H1 (cell line): ENCODE measurements around the gene BCAP31. TPM values are rescaled to one million over a fixed set of nuclear protein-coding genes. Genes with fewer than 3 reads are reported as not detected.

Experiments used
- CTCF ChIA-PET: fragments of 300-600 bp; sonication (Branson Sonifier 250); formaldehyde crosslinking; loops from one replicate; lab custom pipeline; 2021; ENCODE audit not compliant: partially characterized antibody; lab: Charles Lee
- POLR2A ChIA-PET: fragments of 300-600 bp; sonication (Branson Sonifier 250); formaldehyde crosslinking; loops from one replicate; lab custom pipeline; 2021; ENCODE audit warnings: inconsistent platforms; ENCODE audit not compliant: partially characterized antibody; lab: Charles Lee
- DNase-seq, 2 experiments: peaks; one replicate each; pipeline versions ENCODE4 v3.0.0 to v3.0.0-alpha.2; 2010 to 2022; ENCODE audit warnings: low spot score in 2 of 2, low read depth in 1 of 2, mixed read lengths in 1 of 2
- FAIRE-seq: peaks from 2 replicates; lab custom pipeline; 2011; peaks lifted over from hg19 to GRCh38; lab: Jason Lieb, UNC
- H2AFZ ChIP-seq: 2 replicates; pipeline ENCODE4 v1.8.1; 2012; ENCODE audit warnings: low read length, inconsistent platforms
- H2AK5ac ChIP-seq: 2 replicates; pipeline ENCODE4 v1.6.1; 2013; ENCODE audit warnings: low read depth, low read length
- H2BK120ac ChIP-seq: replicated peaks from 2 replicates; pipeline ENCODE3; 2013; ENCODE audit warnings: low read depth, low read length, inconsistent platforms
- H2BK12ac ChIP-seq: 2 replicates; pipeline ENCODE4 v1.6.1; 2013; ENCODE audit warnings: low read depth, low read length
- H2BK15ac ChIP-seq: 2 replicates; pipeline ENCODE4 v1.6.1; 2013; ENCODE audit warnings: low read length
- H2BK20ac ChIP-seq: 2 replicates; pipeline ENCODE4 v1.6.1; 2013; ENCODE audit warnings: low read length
- H2BK5ac ChIP-seq: 2 replicates; pipeline ENCODE4 v1.6.1; 2013; ENCODE audit warnings: low read depth, low read length
- H3K14ac ChIP-seq: 2 replicates; pipeline ENCODE4 v1.6.1; 2013; ENCODE audit warnings: inconsistent platforms; ENCODE audit not compliant: insufficient read length
- H3K18ac ChIP-seq: 2 replicates; pipeline ENCODE4 v1.6.1; 2013; ENCODE audit warnings: low read length; ENCODE audit errors: extremely low read depth
- H3K23ac ChIP-seq: 2 replicates; pipeline ENCODE4 v1.6.1; 2013; ENCODE audit warnings: inconsistent platforms; ENCODE audit not compliant: insufficient read length
- H3K23me2 ChIP-seq: 2 replicates; pipeline ENCODE4 v1.6.1; 2013; ENCODE audit warnings: low read depth, low read length
- H3K27ac ChIP-seq: 2 replicates; pipeline ENCODE4 v1.6.1; 2011; ENCODE audit warnings: low read depth, low read length, inconsistent platforms
- H3K27me3 ChIP-seq, 4 experiments: replicated peaks in 1 of 4; 1 replicate in 1 of 4; 2 replicates in 3 of 4; pipeline versions ENCODE4 v1.6.1 to v1.8.1; 2011 to 2013; ENCODE audit warnings: low read length in 3 of 4, mild to moderate bottlenecking in 3 of 4, inconsistent platforms in 2 of 4, mixed read lengths in 2 of 4, moderate library complexity in 1 of 4; ENCODE audit not compliant: control insufficient read depth in 3 of 4, insufficient read depth in 3 of 4; ENCODE audit errors: extremely low read depth in 1 of 4
- H3K36me3 ChIP-seq, 4 experiments: 2 replicates each; pipeline versions ENCODE4 v1.6.1 to v1.8.1; 2011 to 2013; ENCODE audit warnings: mild to moderate bottlenecking in 4 of 4, low read length in 3 of 4, moderate library complexity in 2 of 4, control low read depth in 1 of 4, inconsistent platforms in 1 of 4; ENCODE audit not compliant: insufficient read depth in 4 of 4, control insufficient read depth in 2 of 4
- H3K4ac ChIP-seq: replicated peaks from 2 replicates; pipeline ENCODE3; 2013; ENCODE audit warnings: low read length, low read depth, mixed read lengths, inconsistent platforms; ENCODE audit not compliant: insufficient read length
- H3K4me1 ChIP-seq, 4 experiments: replicated peaks in 1 of 4; 1 replicate in 1 of 4; 2 replicates in 3 of 4; pipeline versions ENCODE4 v1.6.1 to v1.8.1; 2011 to 2013; ENCODE audit warnings: low read length in 3 of 4, inconsistent platforms in 2 of 4, mixed read lengths in 1 of 4; ENCODE audit not compliant: insufficient read depth in 4 of 4, control insufficient read depth in 3 of 4
- H3K4me2 ChIP-seq, 2 experiments: 2 replicates each; pipeline versions ENCODE4 v1.6.1 to v1.8.1; 2011 to 2013; ENCODE audit warnings: low read depth in 2 of 2, low read length in 2 of 2, control low read depth in 1 of 2, inconsistent platforms in 1 of 2, mild to moderate bottlenecking in 1 of 2; ENCODE audit not compliant: insufficient read depth in 1 of 2
- H3K4me3 ChIP-seq, 4 experiments: fragments of 200-600, 300-600 bp in 1 of 4; sonication (generic), shearing (Covaris generic), sonication (Bioruptor Twin) in 1 of 4; 2 replicates each; pipeline versions ENCODE4 v1.5.1 to v1.8.1; 2011 to 2016; ENCODE audit warnings: low read length in 4 of 4, low read depth in 3 of 4, control low read depth in 2 of 4, inconsistent platforms in 2 of 4, mild to moderate bottlenecking in 2 of 4, mixed read lengths in 1 of 4, moderate library complexity in 1 of 4; ENCODE audit not compliant: insufficient read depth in 2 of 4; ENCODE audit errors: extremely low read depth in 1 of 4
- H3K56ac ChIP-seq: replicated peaks from 2 replicates; pipeline ENCODE3; 2013; ENCODE audit warnings: low read depth, mild to moderate bottlenecking, mixed read lengths, low read length, inconsistent platforms; ENCODE audit not compliant: insufficient read length
- H3K79me1 ChIP-seq: 2 replicates; pipeline ENCODE4 v1.6.1; 2013; ENCODE audit warnings: low read depth, low read length, control low read depth
- H3K79me2 ChIP-seq, 2 experiments: 2 replicates each; pipeline versions ENCODE4 v1.6.1 to v1.8.1; 2012 to 2013; ENCODE audit warnings: low read length in 2 of 2, mild to moderate bottlenecking in 2 of 2, inconsistent platforms in 1 of 2; ENCODE audit not compliant: insufficient read depth in 2 of 2, control insufficient read depth in 1 of 2
- H3K9ac ChIP-seq, 4 experiments: replicated peaks in 1 of 4; 1 replicate in 1 of 4; 2 replicates in 3 of 4; pipeline versions ENCODE4 v1.6.1 to v1.8.1; 2011 to 2013; ENCODE audit warnings: low read depth in 3 of 4, low read length in 3 of 4, control low read depth in 2 of 4, mild to moderate bottlenecking in 2 of 4, moderate library complexity in 2 of 4, inconsistent platforms in 1 of 4; ENCODE audit errors: extremely low read depth in 1 of 4
- H3K9me3 ChIP-seq, 2 experiments: 2 replicates each; pipeline versions ENCODE4 v1.6.1 to v1.8.1; 2012 to 2013; ENCODE audit warnings: mild to moderate bottlenecking in 2 of 2, moderate library complexity in 2 of 2, control low read depth in 1 of 2, inconsistent platforms in 1 of 2, low read depth in 1 of 2, low read length in 1 of 2, mixed read lengths in 1 of 2; ENCODE audit not compliant: insufficient read depth in 2 of 2
- H4K20me1 ChIP-seq, 2 experiments: replicated peaks in 1 of 2; 2 replicates each; pipeline versions ENCODE3 to v1.8.1; 2011 to 2013; ENCODE audit warnings: inconsistent platforms in 2 of 2, low read length in 2 of 2, mild to moderate bottlenecking in 1 of 2; ENCODE audit not compliant: insufficient read depth in 2 of 2, control insufficient read depth in 1 of 2
- H4K5ac ChIP-seq: 2 replicates; pipeline ENCODE4 v1.6.1; 2013; ENCODE audit warnings: low read length, low read depth, mixed read lengths, inconsistent platforms; ENCODE audit not compliant: insufficient read length
- H4K8ac ChIP-seq: 2 replicates; pipeline ENCODE4 v1.8.0; 2013; ENCODE audit warnings: mild to moderate bottlenecking, moderate library complexity, low read length, inconsistent platforms; ENCODE audit not compliant: insufficient read depth; ENCODE audit errors: extremely low read depth
- H4K91ac ChIP-seq: replicated peaks from 2 replicates; pipeline ENCODE3; 2013; ENCODE audit warnings: low read length, mixed read lengths, inconsistent platforms; ENCODE audit not compliant: insufficient read length
- ATF3 ChIP-seq: IDR thresholded peaks from 2 replicates; pipeline ENCODE4 v1.6.1; 2011; ENCODE audit warnings: low read depth, mild to moderate bottlenecking, low read length; ENCODE audit not compliant: insufficient read depth
- CHD2 ChIP-seq: IDR thresholded peaks from 2 replicates; pipeline ENCODE4 v1.6.1; 2012; ENCODE audit warnings: low read length, improper control_type of control experiment
- CTCF ChIP-seq, 3 experiments: IDR thresholded peaks; 1 replicate in 2 of 3; 2 replicates in 1 of 3; pipeline versions ENCODE4 v1.5.1 to v1.6.1; 2011; ENCODE audit warnings: low read length in 3 of 3, mild to moderate bottlenecking in 3 of 3, inconsistent platforms in 2 of 3, low read depth in 1 of 3, moderate library complexity in 1 of 3; ENCODE audit not compliant: insufficient read depth in 1 of 3; ENCODE audit errors: control extremely low read depth in 1 of 3
- E2F6 ChIP-seq: IDR thresholded peaks from 2 replicates; pipeline ENCODE4 v1.6.1; 2012; ENCODE audit warnings: inconsistent platforms
- FOSL1 ChIP-seq: IDR thresholded peaks from 2 replicates; pipeline ENCODE4 v1.6.1; 2011; ENCODE audit warnings: mild to moderate bottlenecking, low read depth, low read length, moderate library complexity; ENCODE audit not compliant: insufficient read depth
- HDAC6 ChIP-seq: IDR thresholded peaks from one replicate; pipeline ENCODE4 v1.7.1; 2012; ENCODE audit warnings: low read depth, mild to moderate bottlenecking, inconsistent platforms, low read length, moderate library complexity
- NRF1 ChIP-seq: IDR thresholded peaks from 2 replicates; pipeline ENCODE4 v1.6.1; 2011; ENCODE audit warnings: mild to moderate bottlenecking, low read depth, low read length, improper control_type of control experiment
- POLR2AphosphoS5 ChIP-seq: IDR thresholded peaks from 2 replicates; pipeline ENCODE4 v1.6.1; 2011; ENCODE audit warnings: low read depth, low read length
- SP1 ChIP-seq: IDR thresholded peaks from 2 replicates; pipeline ENCODE4 v1.6.1; 2011; ENCODE audit warnings: low read depth, low read length
- SP4 ChIP-seq: IDR thresholded peaks from 2 replicates; pipeline ENCODE4 v1.6.1; 2012; ENCODE audit warnings: low read length, inconsistent platforms
- WGBS, 2 experiments: shearing (Covaris generic) in 1 of 2; methylation state at CpG; one replicate each; pipeline versions ENCODE4 v1.1.6 to v1.1.7; 2013 to 2015; ENCODE audit warnings: low lambda C conversion rate in 2 of 2, mixed read lengths in 2 of 2, inconsistent platforms in 1 of 2, low coverage in 1 of 2, missing lambda C conversion rate in 1 of 2; ENCODE audit not compliant: insufficient replicate concordance in 2 of 2, insufficient coverage in 1 of 2, insufficient read length in 1 of 2; ENCODE audit errors: extremely low coverage in 1 of 2, missing lambda C conversion rate in 1 of 2; 5-methylcytosine and 5-hydroxymethylcytosine counted together
- polyA plus RNA-seq, 7 experiments: library from polyadenylated mRNA; depleted of rRNA in 3 of 7; stranded (reverse) in 5 of 7; unstranded in 2 of 7; fragments of >200 nt in 5 of 7; fragments of 200-250 nt in 2 of 7; gene quantifications; 1 replicate in 5 of 7; 2 replicates in 1 of 7; 4 replicates in 1 of 7; pipeline versions ENCODE4 v1.2.1 to v1.2.3, GENCODE V29; 2011 to 2013; ENCODE audit warnings: missing spikeins in 2 of 7, mixed read lengths in 2 of 7
- total RNA-seq: library from RNA; stranded (reverse); fragmentation: NEBNext Ultra II Directional; extraction: Animal tissue kit (Norgen Biotek cat#: 25700); gene quantifications from 2 replicates; pipeline ENCODE4 v1.2.1, GENCODE V29; 2021

BCAP31 gene
- total and polyA plus RNA-seq, 2 of the 8 experiments (the other 6 are each of a cell fraction or from before 2014, with no cell fraction given): 136 to 159 TPM

GRCh38 chrX:153755136-153755535 is 30.9 kb upstream of the BCAP31 start:
- Histone ChIP-seq H2AFZ (no peak overlapping the region), H3K4ac (no peak overlapping the region), H3K56ac (no peak overlapping the region), H3K79me1 (no peaks in the 10 kb centered on the region), H3K79me2 (no peaks in the 10 kb centered on the region), H3K9me3 (no peaks in the 10 kb centered on the region), H3K27me3 (no peaks in the 10 kb centered on the region), H3K4me2 (no peak overlapping the region), H2BK120ac (no peak overlapping the region), H3K27ac (no peak overlapping the region), H3K23me2 (no peaks in the 10 kb centered on the region), H2BK15ac (no peak overlapping the region), H3K9ac (no peak overlapping the region), H3K4me1 (no peaks in the 10 kb centered on the region; a peak in 1 of 7 replicates), H2BK20ac (no peak overlapping the region), H4K91ac (no peak overlapping the region), H4K8ac (no peak overlapping the region), H2AK5ac (no peak overlapping the region), H4K20me1 (no peaks in the 10 kb centered on the region), H3K4me3 (no peak overlapping the region), H2BK12ac (no peak overlapping the region), H3K36me3 (no peaks in the 10 kb centered on the region), H3K18ac (no peak overlapping the region), H4K5ac (no peak overlapping the region), H3K23ac (no peak overlapping the region), H2BK5ac (no peak overlapping the region), H3K14ac (no peak overlapping the region)
- no peak for FAIRE-seq
- no peak for DNase-seq
- ChIA-PET CTCF (interaction anchor here (0.6 to 1.9 kb wide), 7 partner anchors 9 to 190 kb away, joined by 3 to 4 read pairs (median 3); partner anchors contain the start of genes ARHGAP4, L1CAM and PLXNB3), POLR2A (no interaction called here)
- WGBS, 2 experiments: 88% methylated on average over 1 of the region's 1 CpG; no CpG with 5 or more reads in 1 of the 2 experiments
- no peak for TF ChIP-seq E2F6
- TF ChIP-seq SP1: no peak
- TF ChIP-seq SP4: no peak
- no peak for TF ChIP-seq CTCF (IDR thresholded peaks at IDR 0.05; ENCODE audit: control extremely low read depth in 1 of 3, insufficient read depth in 1 of 3, low read depth in 1 of 3, low read length in 3 of 3)
- no peak for TF ChIP-seq NRF1
- TF ChIP-seq CHD2: no peak
- TF ChIP-seq ATF3: no peak
- no peak for TF ChIP-seq POLR2AphosphoS5
- TF ChIP-seq FOSL1: no peak
- no peak for TF ChIP-seq HDAC6
